SH-SY5Y (cell line): ENCODE results near the gene MAPK14.

Source experiments
- GATA2 ChIP-seq: IDR thresholded peaks from 2 replicates; pipeline ENCODE4 v1.6.1; 2011; ENCODE audit warnings: mild to moderate bottlenecking, low read depth, low read length
- GATA3 ChIP-seq: IDR thresholded peaks from 2 replicates; pipeline ENCODE4 v1.6.1; 2011; ENCODE audit warnings: low read depth, mild to moderate bottlenecking, low read length, moderate library complexity

DNA sequence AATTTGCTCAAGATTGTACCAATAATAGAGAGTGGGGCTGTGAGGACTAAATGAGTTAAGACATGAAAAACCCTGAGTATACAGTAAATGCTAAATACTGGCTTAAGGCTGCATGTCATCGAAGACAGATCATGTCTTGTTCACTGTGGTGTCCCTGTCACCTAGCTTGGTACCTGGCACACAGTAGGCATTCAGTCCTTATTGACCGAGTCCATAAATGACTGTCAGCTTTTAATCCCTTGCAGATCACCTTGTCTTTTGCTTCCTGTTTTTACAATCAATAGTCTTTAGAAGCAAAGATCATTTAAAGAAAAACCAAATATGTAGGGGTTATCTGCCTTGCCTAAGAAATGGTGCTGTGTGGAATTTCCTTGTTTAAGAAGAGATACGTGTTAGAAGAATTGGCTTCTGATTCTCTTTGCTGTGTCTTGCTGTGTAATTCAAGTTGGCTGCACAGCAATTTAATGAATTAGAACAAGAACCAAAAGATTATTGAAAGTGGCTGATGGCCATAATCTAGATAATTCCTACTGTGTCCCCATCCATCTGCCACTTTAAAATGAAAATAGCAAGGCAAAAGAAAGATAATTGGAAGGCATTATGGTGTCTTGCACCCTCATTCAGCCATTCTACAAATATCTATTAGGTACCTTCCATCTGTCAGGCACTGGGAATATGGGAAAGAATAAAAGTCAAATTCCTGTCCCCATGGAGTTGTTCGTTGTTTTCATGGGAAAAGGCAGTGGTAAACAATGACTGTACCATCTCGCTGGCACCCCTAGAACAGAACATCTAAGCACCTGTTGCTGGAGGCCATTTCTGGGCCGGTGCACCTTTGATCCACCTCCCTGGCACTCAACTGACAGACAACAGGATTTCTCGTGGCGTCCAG is 90.3 kb downstream of the MAPK14 start:
- TF ChIP-seq GATA2 (no peak), GATA3 (no peak)
